ENCODE measurements around the gene MOCS3. TPM values are rescaled to one million over a fixed set of nuclear protein-coding genes. Genes with fewer than 3 reads are reported as not detected.

The MOCS3 gene
- total RNA-seq, 1 experiment from 2014 or later, result 5.8 TPM

- H3K27ac ChIP-seq (ENCODE audit: low read length), result no peak overlapping the region
- H3K4me1 ChIP-seq (ENCODE audit: control insufficient read depth, insufficient read depth, low read length), result 0 out of 2 replicates have a peak, but pooled peaks cover 2% of the 10 kb centered on the region
- in situ Hi-C loops (cut with HindIII; ENCODE audit: low pct_unique_long_range_greater_than_20kb, low sequenced_read_pairs), result no loop called here
- intact Hi-C loops (cut with micrococcal nuclease; ENCODE audit: unreplicated experiment), result no loop called here
- ATAC-seq (no peak), DNase-seq (ENCODE audit: low read depth, low spot score) (no peak)
- H3K36me3 ChIP-seq (ENCODE audit: control insufficient read depth, insufficient read depth, low read length), result no peaks in the 10 kb centered on the region
- POLR2A ChIA-PET, result interaction anchor here (0.6 kb wide), 1 partner anchor 27 kb away, joined by 3 read pairs; no protein-coding TSS in a partner anchor
- no peak overlapping the region for H3K4me3 ChIP-seq (ENCODE audit: low read depth in 2 of 2, low read length in 2 of 2)
- CTCF ChIA-PET, result interaction anchor here (0.5 kb wide), 1 partner anchor 82 kb away, joined by 4 read pairs; no protein-coding TSS in a partner anchor
- BruUV-seq (replicated peaks), result no TSS peak
- H3K27me3 ChIP-seq (ENCODE audit: control insufficient read depth, insufficient read depth, low read length), result no peaks in the 10 kb centered on the region
- H3K9me3 ChIP-seq (ENCODE audit: control insufficient read depth, insufficient read depth, low read depth, low read length), result no peaks in the 10 kb centered on the region
- no peak for TF ChIP-seq REST (IDR thresholded peaks at IDR 0.05; ENCODE audit: insufficient read depth in 1 of 2, low read depth in 2 of 2, low read length in 1 of 2)
- no peak for TF ChIP-seq POLR2AphosphoS5 (IDR thresholded peaks at IDR 0.05; ENCODE audit: low read depth, low read length)
- no peak for TF ChIP-seq TCF7L2 (IDR thresholded peaks at IDR 0.05; ENCODE audit: low read depth, low read length)
- TF ChIP-seq, protein P1, sequence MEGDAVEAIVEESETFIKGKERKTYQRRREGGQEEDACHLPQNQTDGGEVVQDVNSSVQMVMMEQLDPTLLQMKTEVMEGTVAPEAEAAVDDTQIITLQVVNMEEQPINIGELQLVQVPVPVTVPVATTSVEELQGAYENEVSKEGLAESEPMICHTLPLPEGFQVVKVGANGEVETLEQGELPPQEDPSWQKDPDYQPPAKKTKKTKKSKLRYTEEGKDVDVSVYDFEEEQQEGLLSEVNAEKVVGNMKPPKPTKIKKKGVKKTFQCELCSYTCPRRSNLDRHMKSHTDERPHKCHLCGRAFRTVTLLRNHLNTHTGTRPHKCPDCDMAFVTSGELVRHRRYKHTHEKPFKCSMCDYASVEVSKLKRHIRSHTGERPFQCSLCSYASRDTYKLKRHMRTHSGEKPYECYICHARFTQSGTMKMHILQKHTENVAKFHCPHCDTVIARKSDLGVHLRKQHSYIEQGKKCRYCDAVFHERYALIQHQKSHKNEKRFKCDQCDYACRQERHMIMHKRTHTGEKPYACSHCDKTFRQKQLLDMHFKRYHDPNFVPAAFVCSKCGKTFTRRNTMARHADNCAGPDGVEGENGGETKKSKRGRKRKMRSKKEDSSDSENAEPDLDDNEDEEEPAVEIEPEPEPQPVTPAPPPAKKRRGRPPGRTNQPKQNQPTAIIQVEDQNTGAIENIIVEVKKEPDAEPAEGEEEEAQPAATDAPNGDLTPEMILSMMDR (IDR thresholded peaks at IDR 0.05), result no peak
- TF ChIP-seq SIN3A (IDR thresholded peaks at IDR 0.05; ENCODE audit: borderline replicate concordance, insufficient read depth, low read depth, low read length), result no peak
Observed at GRCh38 chr20:51010043-51010365, 51.4 kb downstream of the MOCS3 start.

GRCh38 chr20:51010932-51011331 is 52.3 kb downstream of the MOCS3 start:
- Histone ChIP-seq H3K4me1 (ENCODE audit: control insufficient read depth, insufficient read depth, low read length) (0 out of 2 replicates have a peak, but pooled peaks cover 2% of the 10 kb centered on the region), H3K4me3 (ENCODE audit: low read depth in 2 of 2, low read length in 2 of 2) (no peak overlapping the region), H3K27me3 (ENCODE audit: control insufficient read depth, insufficient read depth, low read length) (no peaks in the 10 kb centered on the region), H3K36me3 (ENCODE audit: control insufficient read depth, insufficient read depth, low read length) (no peaks in the 10 kb centered on the region), H3K27ac (ENCODE audit: low read length) (no peak overlapping the region), H3K9me3 (ENCODE audit: control insufficient read depth, insufficient read depth, low read depth, low read length) (no peaks in the 10 kb centered on the region)
- ChIA-PET POLR2A (no interaction called here), CTCF (no interaction called here)
- no TSS peak for BruUV-seq (replicated peaks)
- ATAC-seq (no peak), DNase-seq (ENCODE audit: low read depth, low spot score) (no peak)
- intact Hi-C loops (cut with micrococcal nuclease; ENCODE audit: unreplicated experiment), result no loop called here
- in situ Hi-C loops (cut with HindIII; ENCODE audit: low pct_unique_long_range_greater_than_20kb, low sequenced_read_pairs), result no loop called here
- TF ChIP-seq POLR2AphosphoS5 (IDR thresholded peaks at IDR 0.05; ENCODE audit: low read depth, low read length) (no peak), TCF7L2 (IDR thresholded peaks at IDR 0.05; ENCODE audit: low read depth, low read length) (no peak), REST (IDR thresholded peaks at IDR 0.05; ENCODE audit: insufficient read depth in 1 of 2, low read depth in 2 of 2, low read length in 1 of 2) (no peak), SIN3A (IDR thresholded peaks at IDR 0.05; ENCODE audit: borderline replicate concordance, insufficient read depth, low read depth, low read length) (no peak)
- TF ChIP-seq, protein P1 (IDR thresholded peaks at IDR 0.05), result no peak

Data from Panc1 (cell line).